GM23338 (cell line): Measurements from ENCODE around the gene MYLK. TPM values are rescaled to one million over a fixed set of nuclear protein-coding genes. Genes with fewer than 3 reads are reported as not detected.

ENCODE experiments used
- ATAC-seq: fragments of 200-7000 bp; cut with Tn5 transposase; 3 replicates; pipeline ENCODE4 v1.9.1; 2020
- DNase-seq: peaks from one replicate; pipeline ENCODE4 v3.0.0-alpha.2; 2015; ENCODE audit warnings: low spot score
- H2AFZ ChIP-seq: fragments of 200-600 bp; sonication (generic); 2 replicates; pipeline ENCODE4 v1.8.0; 2016; ENCODE audit warnings: antibody characterized with exemption, mild to moderate bottlenecking, moderate library complexity
- H3F3A ChIP-seq: fragments of 200-600 bp; sonication (generic); replicated peaks from 2 replicates; pipeline ENCODE4 v1.8.0; 2017; ENCODE audit warnings: antibody characterized with exemption, mixed run types, low read depth
- H3K27ac ChIP-seq: fragments of 200-600 bp; sonication (generic); 2 replicates; pipeline ENCODE4 v1.6.1; 2016; ENCODE audit warnings: low read depth
- H3K27me3 ChIP-seq: fragments of 200-600 bp; sonication (generic); 2 replicates; pipeline ENCODE4 v1.8.0; 2016; ENCODE audit warnings: mild to moderate bottlenecking, mixed run types, moderate library complexity; ENCODE audit not compliant: insufficient read depth
- H3K36me3 ChIP-seq: fragments of 200-600 bp; sonication (generic); 2 replicates; pipeline ENCODE4 v1.8.0; 2016; ENCODE audit warnings: mild to moderate bottlenecking; ENCODE audit not compliant: insufficient read depth
- H3K4me1 ChIP-seq: fragments of 200-600 bp; sonication (generic); 2 replicates; pipeline ENCODE4 v1.8.0; 2016; ENCODE audit warnings: mild to moderate bottlenecking, moderate library complexity; ENCODE audit not compliant: insufficient read depth
- H3K4me2 ChIP-seq: fragments of 200-600 bp; sonication (generic); 2 replicates; pipeline ENCODE4 v1.7.1; 2017; ENCODE audit warnings: mixed run types
- H3K4me3 ChIP-seq: fragments of 200-600 bp; sonication (generic); 2 replicates; pipeline ENCODE4 v1.6.1; 2016; ENCODE audit warnings: mixed run types
- H3K79me2 ChIP-seq: fragments of 200-600 bp; sonication (generic); replicated peaks from 2 replicates; pipeline ENCODE4 v1.8.0; 2017; ENCODE audit warnings: mild to moderate bottlenecking; ENCODE audit not compliant: insufficient read depth
- H3K9me2 ChIP-seq: fragments of 200-600 bp; sonication (generic); 2 replicates; pipeline ENCODE4 v1.8.0; 2017; ENCODE audit not compliant: insufficient read depth
- H4K20me1 ChIP-seq: fragments of 200-600 bp; sonication (generic); replicated peaks from 2 replicates; pipeline ENCODE4 v1.8.0; 2017; ENCODE audit warnings: mild to moderate bottlenecking; ENCODE audit not compliant: insufficient read depth
- H3K27ac Mint-ChIP-seq: 2 replicates; pipeline ENCODE4 v1.8.0; 2020; ENCODE audit warnings: inconsistent platforms, mild to moderate bottlenecking, moderate library complexity, mixed read lengths
- H3K27me3 Mint-ChIP-seq: 3 replicates; pipeline ENCODE4 v1.8.0; 2022; ENCODE audit warnings: low read depth, mild to moderate bottlenecking, moderate library complexity, mixed read lengths, inconsistent platforms; ENCODE audit not compliant: insufficient read depth, poor library complexity
- H3K36me3 Mint-ChIP-seq: 3 replicates; pipeline ENCODE4 v1.8.0; 2021; ENCODE audit warnings: low read depth, mild to moderate bottlenecking, inconsistent platforms, moderate library complexity, mixed read lengths
- H3K4me1 Mint-ChIP-seq: 3 replicates; pipeline ENCODE4 v1.8.0; 2020; ENCODE audit warnings: mild to moderate bottlenecking, inconsistent platforms, mixed read lengths
- H3K4me3 Mint-ChIP-seq: 3 replicates; pipeline ENCODE4 v1.8.0; 2021; ENCODE audit warnings: moderate library complexity, mild to moderate bottlenecking, inconsistent platforms, mixed read lengths
- H3K9me3 Mint-ChIP-seq: 3 replicates; pipeline ENCODE4 v1.8.0; 2020; ENCODE audit warnings: moderate library complexity, mild to moderate bottlenecking, inconsistent platforms, mixed read lengths
- CREB1 ChIP-seq: fragments of 250-450 bp; sonication (Bioruptor Pico); IDR thresholded peaks from 2 replicates; pipeline ENCODE4 v1.5.0; 2020; ENCODE audit warnings: low read depth, mild to moderate bottlenecking, moderate library complexity
- EZH2 ChIP-seq: fragments of 200-600 bp; sonication (generic); IDR thresholded peaks from one replicate; pipeline ENCODE4 v1.8.0; 2017; ENCODE audit warnings: antibody characterized with exemption, mild to moderate bottlenecking, low read depth; ENCODE audit not compliant: unreplicated experiment
- EZH2phosphoT487 ChIP-seq: fragments of 200-600 bp; sonication (generic); IDR thresholded peaks from one replicate; pipeline ENCODE4 v1.8.1; 2018; ENCODE audit warnings: antibody characterized with exemption; ENCODE audit not compliant: unreplicated experiment
- JUNB ChIP-seq: IDR thresholded peaks from one replicate; pipeline ENCODE4 v1.6.1; 2016; ENCODE audit warnings: antibody characterized with exemption; ENCODE audit not compliant: unreplicated experiment
- NANOG ChIP-seq: IDR thresholded peaks from 2 replicates; pipeline ENCODE4 v1.6.1; 2016; ENCODE audit warnings: antibody characterized with exemption, borderline replicate concordance
- POLR2AphosphoS5 ChIP-seq: IDR thresholded peaks from 2 replicates; pipeline ENCODE4 v1.6.1; 2016; ENCODE audit warnings: antibody characterized with exemption, low read depth
- STAT1 ChIP-seq: IDR thresholded peaks from one replicate; pipeline ENCODE4 v1.6.1; 2016; ENCODE audit warnings: antibody characterized with exemption; ENCODE audit not compliant: unreplicated experiment
- ZNF114 ChIP-seq: fragments of 250-450 bp; sonication (Bioruptor Pico); IDR thresholded peaks from 2 replicates; pipeline ENCODE4 v1.5.0; 2020; ENCODE audit warnings: mild to moderate bottlenecking, moderate library complexity
- ZNF331 ChIP-seq: fragments of 250-450 bp; sonication (Bioruptor Pico); IDR thresholded peaks from 2 replicates; pipeline ENCODE4 v1.5.0; 2020; ENCODE audit warnings: low read depth, mild to moderate bottlenecking, moderate library complexity
- polyA plus RNA-seq: library from polyadenylated mRNA; unstranded; fragments of >200 nt; fragmentation: Nextera tagmentation; extraction: Ambion mirVana; gene quantifications from 2 replicates; pipeline ENCODE4 v1.2.1, GENCODE V29; 2016
- total RNA-seq: library from RNA; depleted of rRNA; stranded (reverse); fragments of >200 nt; shearing (Covaris generic); gene quantifications from 2 replicates; pipeline ENCODE4 v1.2.3, GENCODE V29; 2014
- TF ChIP-seq, protein P1 (sequence below): IDR thresholded peaks from 2 replicates; pipeline ENCODE4 v1.6.1; 2016; ENCODE audit warnings: antibody characterized with exemption
- TF ChIP-seq, protein P2 (sequence below), 2 experiments: fragments of 200-600 bp in 1 of 2; sonication (generic) in 1 of 2; conservative IDR thresholded peaks; 2 replicates each; pipeline versions ENCODE4 v1.5.1 to v1.6.1; 2016 to 2017; ENCODE audit warnings: antibody characterized with exemption in 2 of 2, low read depth in 2 of 2, mild to moderate bottlenecking in 2 of 2, moderate library complexity in 1 of 2
- TF ChIP-seq, protein P3 (sequence below): fragments of 250-450 bp; sonication (Bioruptor Pico); IDR thresholded peaks from 2 replicates; pipeline ENCODE4 v1.5.0; 2020; ENCODE audit warnings: mild to moderate bottlenecking, moderate library complexity
- TF ChIP-seq, protein P4 (sequence below): IDR thresholded peaks from one replicate; pipeline ENCODE4 v1.6.1; 2018; ENCODE audit warnings: antibody characterized with exemption; ENCODE audit not compliant: unreplicated experiment

Gene MYLK
- total and polyA plus RNA-seq, 2 experiments from 2014 or later, result 11.5 to 17.9 TPM

DNA sequence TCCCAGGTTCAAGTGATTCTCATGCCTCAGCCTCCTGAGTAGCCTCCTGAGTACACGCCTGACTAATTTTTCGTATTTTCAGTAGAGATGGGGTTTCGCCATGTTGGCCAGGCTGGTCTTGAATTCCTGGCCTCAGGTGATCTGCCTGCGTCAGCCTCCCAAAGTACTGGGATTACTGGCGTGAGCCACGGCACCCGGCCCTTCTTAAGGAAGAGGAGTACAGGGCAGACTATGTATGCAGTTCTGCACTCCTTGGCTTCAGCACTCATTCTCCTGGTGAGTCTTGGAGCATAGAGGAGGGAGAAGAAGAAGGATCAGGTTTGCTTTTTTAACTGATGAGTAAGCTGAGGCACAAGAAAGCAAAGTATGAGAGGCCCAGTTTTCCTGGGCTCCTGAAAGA is 199.5 kb downstream of the MYLK start:
- TF ChIP-seq, protein P1, sequence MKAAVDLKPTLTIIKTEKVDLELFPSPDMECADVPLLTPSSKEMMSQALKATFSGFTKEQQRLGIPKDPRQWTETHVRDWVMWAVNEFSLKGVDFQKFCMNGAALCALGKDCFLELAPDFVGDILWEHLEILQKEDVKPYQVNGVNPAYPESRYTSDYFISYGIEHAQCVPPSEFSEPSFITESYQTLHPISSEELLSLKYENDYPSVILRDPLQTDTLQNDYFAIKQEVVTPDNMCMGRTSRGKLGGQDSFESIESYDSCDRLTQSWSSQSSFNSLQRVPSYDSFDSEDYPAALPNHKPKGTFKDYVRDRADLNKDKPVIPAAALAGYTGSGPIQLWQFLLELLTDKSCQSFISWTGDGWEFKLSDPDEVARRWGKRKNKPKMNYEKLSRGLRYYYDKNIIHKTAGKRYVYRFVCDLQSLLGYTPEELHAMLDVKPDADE, result no peak
- TF ChIP-seq, protein P2, sequence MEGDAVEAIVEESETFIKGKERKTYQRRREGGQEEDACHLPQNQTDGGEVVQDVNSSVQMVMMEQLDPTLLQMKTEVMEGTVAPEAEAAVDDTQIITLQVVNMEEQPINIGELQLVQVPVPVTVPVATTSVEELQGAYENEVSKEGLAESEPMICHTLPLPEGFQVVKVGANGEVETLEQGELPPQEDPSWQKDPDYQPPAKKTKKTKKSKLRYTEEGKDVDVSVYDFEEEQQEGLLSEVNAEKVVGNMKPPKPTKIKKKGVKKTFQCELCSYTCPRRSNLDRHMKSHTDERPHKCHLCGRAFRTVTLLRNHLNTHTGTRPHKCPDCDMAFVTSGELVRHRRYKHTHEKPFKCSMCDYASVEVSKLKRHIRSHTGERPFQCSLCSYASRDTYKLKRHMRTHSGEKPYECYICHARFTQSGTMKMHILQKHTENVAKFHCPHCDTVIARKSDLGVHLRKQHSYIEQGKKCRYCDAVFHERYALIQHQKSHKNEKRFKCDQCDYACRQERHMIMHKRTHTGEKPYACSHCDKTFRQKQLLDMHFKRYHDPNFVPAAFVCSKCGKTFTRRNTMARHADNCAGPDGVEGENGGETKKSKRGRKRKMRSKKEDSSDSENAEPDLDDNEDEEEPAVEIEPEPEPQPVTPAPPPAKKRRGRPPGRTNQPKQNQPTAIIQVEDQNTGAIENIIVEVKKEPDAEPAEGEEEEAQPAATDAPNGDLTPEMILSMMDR (conservative IDR thresholded peaks at IDR 0.05; ENCODE audit: low read depth in 2 of 2), result no peak
- TF ChIP-seq JUNB (no peak), ZNF331 (CRISPR knock-in tag) (no peak), POLR2AphosphoS5 (no peak), ZNF114 (CRISPR knock-in tag) (no peak), EZH2phosphoT487 (no peak), NANOG (no peak), STAT1 (no peak), EZH2 (no peak), CREB1 (CRISPR knock-in tag) (no peak)
- TF ChIP-seq, protein P3, sequence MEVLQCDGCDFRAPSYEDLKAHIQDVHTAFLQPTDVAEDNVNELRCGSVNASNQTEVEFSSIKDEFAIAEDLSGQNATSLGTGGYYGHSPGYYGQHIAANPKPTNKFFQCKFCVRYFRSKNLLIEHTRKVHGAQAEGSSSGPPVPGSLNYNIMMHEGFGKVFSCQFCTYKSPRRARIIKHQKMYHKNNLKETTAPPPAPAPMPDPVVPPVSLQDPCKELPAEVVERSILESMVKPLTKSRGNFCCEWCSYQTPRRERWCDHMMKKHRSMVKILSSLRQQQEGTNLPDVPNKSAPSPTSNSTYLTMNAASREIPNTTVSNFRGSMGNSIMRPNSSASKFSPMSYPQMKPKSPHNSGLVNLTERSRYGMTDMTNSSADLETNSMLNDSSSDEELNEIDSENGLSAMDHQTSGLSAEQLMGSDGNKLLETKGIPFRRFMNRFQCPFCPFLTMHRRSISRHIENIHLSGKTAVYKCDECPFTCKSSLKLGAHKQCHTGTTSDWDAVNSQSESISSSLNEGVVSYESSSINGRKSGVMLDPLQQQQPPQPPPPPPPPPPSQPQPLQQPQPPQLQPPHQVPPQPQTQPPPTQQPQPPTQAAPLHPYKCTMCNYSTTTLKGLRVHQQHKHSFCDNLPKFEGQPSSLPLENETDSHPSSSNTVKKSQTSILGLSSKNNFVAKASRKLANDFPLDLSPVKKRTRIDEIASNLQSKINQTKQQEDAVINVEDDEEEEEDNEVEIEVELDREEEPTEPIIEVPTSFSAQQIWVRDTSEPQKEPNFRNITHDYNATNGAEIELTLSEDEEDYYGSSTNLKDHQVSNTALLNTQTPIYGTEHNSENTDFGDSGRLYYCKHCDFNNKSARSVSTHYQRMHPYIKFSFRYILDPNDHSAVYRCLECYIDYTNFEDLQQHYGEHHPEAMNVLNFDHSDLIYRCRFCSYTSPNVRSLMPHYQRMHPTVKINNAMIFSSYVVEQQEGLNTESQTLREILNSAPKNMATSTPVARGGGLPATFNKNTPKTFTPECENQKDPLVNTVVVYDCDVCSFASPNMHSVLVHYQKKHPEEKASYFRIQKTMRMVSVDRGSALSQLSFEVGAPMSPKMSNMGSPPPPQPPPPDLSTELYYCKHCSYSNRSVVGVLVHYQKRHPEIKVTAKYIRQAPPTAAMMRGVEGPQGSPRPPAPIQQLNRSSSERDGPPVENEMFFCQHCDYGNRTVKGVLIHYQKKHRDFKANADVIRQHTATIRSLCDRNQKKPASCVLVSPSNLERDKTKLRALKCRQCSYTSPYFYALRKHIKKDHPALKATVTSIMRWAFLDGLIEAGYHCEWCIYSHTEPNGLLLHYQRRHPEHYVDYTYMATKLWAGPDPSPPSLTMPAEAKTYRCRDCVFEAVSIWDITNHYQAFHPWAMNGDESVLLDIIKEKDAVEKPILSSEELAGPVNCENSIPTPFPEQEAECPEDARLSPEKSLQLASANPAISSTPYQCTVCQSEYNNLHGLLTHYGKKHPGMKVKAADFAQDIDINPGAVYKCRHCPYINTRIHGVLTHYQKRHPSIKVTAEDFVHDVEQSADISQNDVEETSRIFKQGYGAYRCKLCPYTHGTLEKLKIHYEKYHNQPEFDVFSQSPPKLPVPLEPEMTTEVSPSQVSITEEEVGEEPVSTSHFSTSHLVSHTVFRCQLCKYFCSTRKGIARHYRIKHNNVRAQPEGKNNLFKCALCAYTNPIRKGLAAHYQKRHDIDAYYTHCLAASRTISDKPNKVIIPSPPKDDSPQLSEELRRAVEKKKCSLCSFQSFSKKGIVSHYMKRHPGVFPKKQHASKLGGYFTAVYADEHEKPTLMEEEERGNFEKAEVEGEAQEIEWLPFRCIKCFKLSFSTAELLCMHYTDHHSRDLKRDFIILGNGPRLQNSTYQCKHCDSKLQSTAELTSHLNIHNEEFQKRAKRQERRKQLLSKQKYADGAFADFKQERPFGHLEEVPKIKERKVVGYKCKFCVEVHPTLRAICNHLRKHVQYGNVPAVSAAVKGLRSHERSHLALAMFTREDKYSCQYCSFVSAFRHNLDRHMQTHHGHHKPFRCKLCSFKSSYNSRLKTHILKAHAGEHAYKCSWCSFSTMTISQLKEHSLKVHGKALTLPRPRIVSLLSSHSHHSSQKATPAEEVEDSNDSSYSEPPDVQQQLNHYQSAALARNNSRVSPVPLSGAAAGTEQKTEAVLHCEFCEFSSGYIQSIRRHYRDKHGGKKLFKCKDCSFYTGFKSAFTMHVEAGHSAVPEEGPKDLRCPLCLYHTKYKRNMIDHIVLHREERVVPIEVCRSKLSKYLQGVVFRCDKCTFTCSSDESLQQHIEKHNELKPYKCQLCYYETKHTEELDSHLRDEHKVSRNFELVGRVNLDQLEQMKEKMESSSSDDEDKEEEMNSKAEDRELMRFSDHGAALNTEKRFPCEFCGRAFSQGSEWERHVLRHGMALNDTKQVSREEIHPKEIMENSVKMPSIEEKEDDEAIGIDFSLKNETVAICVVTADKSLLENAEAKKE (CRISPR knock-in tag), result no peak
- TF ChIP-seq, protein P4, sequence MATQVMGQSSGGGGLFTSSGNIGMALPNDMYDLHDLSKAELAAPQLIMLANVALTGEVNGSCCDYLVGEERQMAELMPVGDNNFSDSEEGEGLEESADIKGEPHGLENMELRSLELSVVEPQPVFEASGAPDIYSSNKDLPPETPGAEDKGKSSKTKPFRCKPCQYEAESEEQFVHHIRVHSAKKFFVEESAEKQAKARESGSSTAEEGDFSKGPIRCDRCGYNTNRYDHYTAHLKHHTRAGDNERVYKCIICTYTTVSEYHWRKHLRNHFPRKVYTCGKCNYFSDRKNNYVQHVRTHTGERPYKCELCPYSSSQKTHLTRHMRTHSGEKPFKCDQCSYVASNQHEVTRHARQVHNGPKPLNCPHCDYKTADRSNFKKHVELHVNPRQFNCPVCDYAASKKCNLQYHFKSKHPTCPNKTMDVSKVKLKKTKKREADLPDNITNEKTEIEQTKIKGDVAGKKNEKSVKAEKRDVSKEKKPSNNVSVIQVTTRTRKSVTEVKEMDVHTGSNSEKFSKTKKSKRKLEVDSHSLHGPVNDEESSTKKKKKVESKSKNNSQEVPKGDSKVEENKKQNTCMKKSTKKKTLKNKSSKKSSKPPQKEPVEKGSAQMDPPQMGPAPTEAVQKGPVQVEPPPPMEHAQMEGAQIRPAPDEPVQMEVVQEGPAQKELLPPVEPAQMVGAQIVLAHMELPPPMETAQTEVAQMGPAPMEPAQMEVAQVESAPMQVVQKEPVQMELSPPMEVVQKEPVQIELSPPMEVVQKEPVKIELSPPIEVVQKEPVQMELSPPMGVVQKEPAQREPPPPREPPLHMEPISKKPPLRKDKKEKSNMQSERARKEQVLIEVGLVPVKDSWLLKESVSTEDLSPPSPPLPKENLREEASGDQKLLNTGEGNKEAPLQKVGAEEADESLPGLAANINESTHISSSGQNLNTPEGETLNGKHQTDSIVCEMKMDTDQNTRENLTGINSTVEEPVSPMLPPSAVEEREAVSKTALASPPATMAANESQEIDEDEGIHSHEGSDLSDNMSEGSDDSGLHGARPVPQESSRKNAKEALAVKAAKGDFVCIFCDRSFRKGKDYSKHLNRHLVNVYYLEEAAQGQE, result no peak
- no peak for DNase-seq
- Histone ChIP-seq H3K9me2 (no peaks in the 10 kb centered on the region), H3K4me2 (no peak overlapping the region), H3K27ac (no peak overlapping the region), H3K4me1 (peaks cover 5% of the 10 kb centered on the region; the same call in 1 of the 2 replicates), H3K27me3 (no peaks in the 10 kb centered on the region), H2AFZ (no peak overlapping the region), H3K36me3 (no peaks in the 10 kb centered on the region), H3K79me2 (no peaks in the 10 kb centered on the region), H4K20me1 (no peaks in the 10 kb centered on the region), H3F3A (no peaks in the 10 kb centered on the region), H3K4me3 (no peak overlapping the region)
- Mint-ChIP-seq H3K4me1 (peaks cover 15% of the 10 kb centered on the region), H3K9me3 (no peaks in the 10 kb centered on the region), H3K36me3 (peaks cover 8% of the 10 kb centered on the region; the same call in 1 of the 3 replicates), H3K27ac (no peak overlapping the region), H3K27me3 (peaks cover 4% of the 10 kb centered on the region), H3K4me3 (no peak overlapping the region)
- no peak for ATAC-seq
